PC-9 (cell line): ENCODE measurements around the gene PROM1. TPM values are rescaled to one million over a fixed set of nuclear protein-coding genes. Genes with fewer than 3 reads are reported as not detected.

Experiments used
- BruUV-seq: library from RNA; stranded (reverse); fragments of 400-500 nt; replicated peaks from 2 replicates; lab custom pipeline; 2021; lab: Mats Ljungman, UMichigan
- CTCF ChIA-PET: fragments of 300-600 bp; sonication (Branson Sonifier 250); formaldehyde crosslinking; loops from one replicate; lab custom pipeline; 2022; ENCODE audit warnings: antibody characterized with exemption; lab: Charles Lee
- POLR2A ChIA-PET: fragments of 300-600 bp; sonication (Branson Sonifier 250); formaldehyde crosslinking; loops from one replicate; lab custom pipeline; 2022; ENCODE audit warnings: antibody characterized with exemption; ENCODE audit not compliant: unreplicated experiment; lab: Charles Lee
- DNase-seq, 2 experiments: peaks; one replicate each; pipeline versions ENCODE4 v3.0.0 to v3.0.0-alpha.2; 2015 to 2022; ENCODE audit warnings: mixed read lengths in 1 of 2
- H2AFZ ChIP-seq: fragments of 200-600 bp; sonication (generic); 2 replicates; pipeline ENCODE4 v1.8.1; 2017; ENCODE audit warnings: antibody characterized with exemption
- H3F3A ChIP-seq: fragments of 200-600 bp; sonication (generic); 2 replicates; pipeline ENCODE4 v1.8.1; 2017; ENCODE audit warnings: antibody characterized with exemption, mild to moderate bottlenecking, low read depth; ENCODE audit not compliant: insufficient read depth
- H3K27ac ChIP-seq: fragments of 200-600 bp; sonication (generic); 2 replicates; pipeline ENCODE4 v1.6.1; 2016; ENCODE audit warnings: mixed run types
- H3K27me3 ChIP-seq: fragments of 200-600 bp; sonication (generic); 2 replicates; pipeline ENCODE4 v1.6.1; 2016; ENCODE audit warnings: low read depth, mixed run types; ENCODE audit not compliant: insufficient read depth
- H3K36me3 ChIP-seq: fragments of 200-600 bp; sonication (generic); 2 replicates; pipeline ENCODE4 v1.6.1; 2016; ENCODE audit warnings: low read depth, mixed run types
- H3K4me1 ChIP-seq: fragments of 200-600 bp; sonication (generic); replicated peaks from 2 replicates; pipeline ENCODE4 v1.6.1; 2016; ENCODE audit warnings: mixed run types; ENCODE audit not compliant: insufficient read depth
- H3K4me2 ChIP-seq: fragments of 200-600 bp; sonication (generic); 2 replicates; pipeline ENCODE4 v1.6.1; 2017; ENCODE audit warnings: mixed run types
- H3K4me3 ChIP-seq: fragments of 200-600 bp; sonication (generic); 2 replicates; pipeline ENCODE4 v1.6.1; 2016; ENCODE audit warnings: mixed run types
- H3K79me2 ChIP-seq: fragments of 200-600 bp; sonication (generic); 2 replicates; pipeline ENCODE4 v1.6.1; 2017; ENCODE audit warnings: low read depth, mixed run types
- H3K9me2 ChIP-seq: fragments of 200-600 bp; sonication (generic); 2 replicates; pipeline ENCODE4 v1.8.1; 2017; ENCODE audit warnings: mild to moderate bottlenecking; ENCODE audit not compliant: insufficient read depth
- H3K9me3 ChIP-seq: fragments of 200-600 bp; sonication (generic); 2 replicates; pipeline ENCODE4 v1.8.1; 2016; ENCODE audit warnings: low read depth; ENCODE audit not compliant: insufficient read depth
- H4K20me1 ChIP-seq: fragments of 200-600 bp; sonication (generic); 2 replicates; pipeline ENCODE4 v1.8.1; 2017; ENCODE audit not compliant: insufficient read depth
- EZH2 ChIP-seq: fragments of 200-600 bp; sonication (generic); IDR thresholded peaks from 2 replicates; pipeline ENCODE4 v1.8.0; 2017; ENCODE audit warnings: antibody characterized with exemption, low read depth
- intact Hi-C: fragments of 100-400 bp; cut with micrococcal nuclease; formaldehyde crosslinking; loops from one replicate; pipeline ENCODE4 v1.10.0; 2022; ENCODE audit not compliant: unreplicated experiment
- total RNA-seq: library from RNA; stranded (reverse); gene quantifications from 2 replicates; pipeline ENCODE4 v1.2.3, GENCODE V29; 2021
- TF ChIP-seq, protein P1 (sequence below): fragments of 200-600 bp; sonication (generic); conservative IDR thresholded peaks from 2 replicates; pipeline ENCODE4 v1.6.1; 2017; ENCODE audit warnings: mixed run types, antibody characterized with exemption, mild to moderate bottlenecking, moderate library complexity

Gene PROM1
- total RNA-seq, 1 experiment from 2014 or later: not detected

DNA sequence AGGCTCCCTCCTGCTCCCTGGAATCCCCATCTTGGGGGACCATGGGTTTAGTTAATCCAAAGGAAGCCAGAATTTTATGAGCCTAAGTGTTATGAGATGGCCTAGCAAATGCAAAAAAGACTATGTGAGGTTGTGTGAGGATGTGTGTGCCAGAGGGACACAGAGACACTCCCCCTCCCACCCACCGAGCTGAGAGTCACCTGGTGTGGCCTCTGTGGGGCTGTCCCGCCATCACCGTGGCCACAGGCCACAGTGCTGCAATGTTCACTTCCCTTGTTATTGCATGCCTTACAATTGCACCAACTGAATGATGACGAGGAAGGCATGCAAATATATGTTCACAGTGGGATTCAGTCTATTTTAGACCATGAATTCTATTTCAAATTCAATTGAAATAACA, 120.2 kb downstream of the PROM1 start:
- Histone ChIP-seq H3K4me1 (no peaks in the 10 kb centered on the region), H3K27ac (no peak overlapping the region), H3F3A (no peaks in the 10 kb centered on the region), H3K4me2 (no peak overlapping the region), H3K79me2 (no peaks in the 10 kb centered on the region), H3K9me3 (no peaks in the 10 kb centered on the region), H3K27me3 (no peaks in the 10 kb centered on the region; the same call in 1 of the 2 replicates), H3K9me2 (no peaks in the 10 kb centered on the region), H3K4me3 (no peak overlapping the region), H4K20me1 (no peaks in the 10 kb centered on the region), H3K36me3 (no peaks in the 10 kb centered on the region), H2AFZ (no peak overlapping the region)
- DNase-seq: no peak
- ChIA-PET CTCF (no interaction called here), POLR2A (no interaction called here)
- BruUV-seq: no TSS peak
- no peak for TF ChIP-seq EZH2
- TF ChIP-seq, protein P1, sequence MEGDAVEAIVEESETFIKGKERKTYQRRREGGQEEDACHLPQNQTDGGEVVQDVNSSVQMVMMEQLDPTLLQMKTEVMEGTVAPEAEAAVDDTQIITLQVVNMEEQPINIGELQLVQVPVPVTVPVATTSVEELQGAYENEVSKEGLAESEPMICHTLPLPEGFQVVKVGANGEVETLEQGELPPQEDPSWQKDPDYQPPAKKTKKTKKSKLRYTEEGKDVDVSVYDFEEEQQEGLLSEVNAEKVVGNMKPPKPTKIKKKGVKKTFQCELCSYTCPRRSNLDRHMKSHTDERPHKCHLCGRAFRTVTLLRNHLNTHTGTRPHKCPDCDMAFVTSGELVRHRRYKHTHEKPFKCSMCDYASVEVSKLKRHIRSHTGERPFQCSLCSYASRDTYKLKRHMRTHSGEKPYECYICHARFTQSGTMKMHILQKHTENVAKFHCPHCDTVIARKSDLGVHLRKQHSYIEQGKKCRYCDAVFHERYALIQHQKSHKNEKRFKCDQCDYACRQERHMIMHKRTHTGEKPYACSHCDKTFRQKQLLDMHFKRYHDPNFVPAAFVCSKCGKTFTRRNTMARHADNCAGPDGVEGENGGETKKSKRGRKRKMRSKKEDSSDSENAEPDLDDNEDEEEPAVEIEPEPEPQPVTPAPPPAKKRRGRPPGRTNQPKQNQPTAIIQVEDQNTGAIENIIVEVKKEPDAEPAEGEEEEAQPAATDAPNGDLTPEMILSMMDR: no peak
- intact Hi-C loops: loop anchor here (1.0 kb wide), 1 partner anchor 38 kb away; no protein-coding TSS in a partner anchor

DNA sequence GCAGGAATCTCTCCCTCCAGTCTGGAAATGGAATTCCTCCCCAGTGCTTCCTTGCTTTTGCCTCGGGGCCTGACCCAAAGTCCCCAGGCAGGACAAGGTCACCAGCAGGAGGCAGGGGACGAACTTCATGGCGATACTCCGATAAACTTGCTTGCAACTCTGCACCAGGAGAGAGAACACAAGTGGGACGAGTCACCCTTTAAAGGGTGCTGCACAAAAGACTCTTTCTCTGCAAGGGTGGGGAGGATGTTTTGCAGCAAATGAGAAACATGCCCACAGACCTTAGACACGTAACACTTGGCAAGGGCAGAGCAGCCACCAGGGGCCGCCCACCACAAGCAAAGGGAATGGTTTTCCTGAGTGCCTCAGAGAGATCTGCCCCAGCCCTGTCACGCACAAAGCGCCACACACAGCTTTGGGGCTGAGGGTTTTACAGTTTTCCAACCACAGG, 120.8 kb downstream of the PROM1 start, which contains the start of gene FGFBP2:
Gene FGFBP2 (minus strand): TSS at position 175 of the 451 bp plus-strand sequence. CDS start 46 bp downstream, at position 129.
- intact Hi-C loops: loop anchor here (1.0 kb wide), 1 partner anchor 38 kb away; no protein-coding TSS in a partner anchor
- H2AFZ ChIP-seq: no peak within 1 kb of the TSS
- no peak within 1 kb of the TSS for H3K4me2 ChIP-seq
- no peaks in the 10 kb centered on the region; the same call in 1 of the 2 replicates for H3K27me3 ChIP-seq
- no peak within 1 kb of the TSS for H3K4me3 ChIP-seq
- no peaks in the 10 kb centered on the region for H3K79me2 ChIP-seq
- H3K9me3 ChIP-seq: no peaks in the 10 kb centered on the region
- POLR2A ChIA-PET: no interaction called here
- H3K27ac ChIP-seq: no peak within 1 kb of the TSS
- CTCF ChIA-PET: no interaction called here
- H3F3A ChIP-seq: no peaks in the 10 kb centered on the region
- no peak for TF ChIP-seq EZH2
- TF ChIP-seq, protein P1: peak; percentile 28; the same call in 1 of the 2 replicates
- H3K36me3 ChIP-seq: no peaks in the 10 kb centered on the region
- no peak for DNase-seq
- no peaks in the 10 kb centered on the region for H4K20me1 ChIP-seq
- no peaks in the 10 kb centered on the region for H3K4me1 ChIP-seq
- no TSS peak for BruUV-seq
- H3K9me2 ChIP-seq: no peaks in the 10 kb centered on the region

DNA sequence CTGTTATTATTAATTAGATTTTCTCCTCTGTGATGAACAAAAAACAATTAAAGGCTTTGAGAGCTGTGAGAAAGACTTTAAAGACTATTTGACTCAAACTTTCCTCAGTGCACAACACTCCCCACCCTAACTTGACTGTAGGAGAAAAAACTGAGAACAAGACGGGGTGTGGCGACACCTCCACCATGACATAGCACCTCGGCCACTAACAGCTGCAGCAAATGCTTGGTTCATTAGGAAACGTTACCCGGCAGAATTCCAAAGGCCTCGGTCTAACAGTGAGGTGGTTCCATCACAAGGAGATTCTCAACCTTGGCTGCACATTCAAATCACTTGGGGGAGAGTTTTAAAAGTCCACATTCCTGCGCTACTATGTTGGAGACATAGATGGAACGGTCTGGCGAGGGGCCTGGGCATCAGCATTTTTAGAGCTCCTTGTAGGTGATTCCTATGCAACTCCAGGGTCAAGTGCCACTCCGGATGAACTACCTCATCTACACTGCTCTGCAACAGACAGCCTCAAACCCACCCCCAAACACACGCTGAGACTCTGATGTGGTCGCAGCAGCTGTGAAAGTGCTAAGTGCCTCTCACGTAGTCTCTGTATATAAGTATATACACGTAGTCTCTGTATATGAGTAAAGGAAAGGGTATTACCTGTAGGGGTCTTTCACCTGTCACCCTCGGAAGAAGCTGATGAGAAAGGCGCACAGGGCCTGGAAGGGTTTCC, 121.9 kb downstream of the PROM1 start:
- Histone ChIP-seq H3K79me2 (no peaks in the 10 kb centered on the region), H3K36me3 (no peaks in the 10 kb centered on the region), H3K27me3 (no peaks in the 10 kb centered on the region; the same call in 1 of the 2 replicates), H2AFZ (no peak overlapping the region), H3F3A (no peaks in the 10 kb centered on the region), H3K9me3 (no peaks in the 10 kb centered on the region), H3K9me2 (no peaks in the 10 kb centered on the region), H3K4me2 (no peak overlapping the region), H3K27ac (no peak overlapping the region), H3K4me3 (no peak overlapping the region), H4K20me1 (no peaks in the 10 kb centered on the region), H3K4me1 (no peaks in the 10 kb centered on the region)
- POLR2A ChIA-PET: no interaction called here
- CTCF ChIA-PET: no interaction called here
- TF ChIP-seq, protein P1: no peak
- no peak for TF ChIP-seq EZH2
- BruUV-seq: no TSS peak
- intact Hi-C loops: no loop called here
- DNase-seq: no peak
